Nephron (organoid): ENCODE data around the gene PCDH12.

ENCODE experiments used
- H3K27ac Mint-ChIP-seq, 3 experiments: 2 replicates each; pipeline ENCODE4 v1.8.0; 2020; ENCODE audit warnings: mixed read lengths in 3 of 3, mild to moderate bottlenecking in 2 of 3, moderate library complexity in 1 of 3
- H3K27me3 Mint-ChIP-seq: 2 replicates; pipeline ENCODE4 v1.8.0; 2021; ENCODE audit warnings: low read depth, mild to moderate bottlenecking, moderate library complexity, mixed read lengths
- H3K36me3 Mint-ChIP-seq: 2 replicates; pipeline ENCODE4 v1.8.0; 2020; ENCODE audit warnings: low read depth, mixed read lengths
- H3K4me1 Mint-ChIP-seq: 2 replicates; pipeline ENCODE4 v1.8.0; 2020; ENCODE audit warnings: mixed read lengths
- H3K4me3 Mint-ChIP-seq, 3 experiments: 2 replicates each; pipeline ENCODE4 v1.8.0; 2020; ENCODE audit warnings: mild to moderate bottlenecking in 3 of 3, mixed read lengths in 3 of 3, moderate library complexity in 2 of 3
- H3K9me3 Mint-ChIP-seq: 2 replicates; pipeline ENCODE4 v1.8.0; 2020; ENCODE audit warnings: mixed read lengths
- TF ChIP-seq, protein P1 (sequence below), 3 experiments: fragments of 200-600 bp; sonication (generic); IDR thresholded peaks; one replicate each; pipeline ENCODE4 v1.5.0; 2021; ENCODE audit warnings: antibody characterized with exemption in 3 of 3; ENCODE audit not compliant: unreplicated experiment in 3 of 3

Gene PCDH12

DNA sequence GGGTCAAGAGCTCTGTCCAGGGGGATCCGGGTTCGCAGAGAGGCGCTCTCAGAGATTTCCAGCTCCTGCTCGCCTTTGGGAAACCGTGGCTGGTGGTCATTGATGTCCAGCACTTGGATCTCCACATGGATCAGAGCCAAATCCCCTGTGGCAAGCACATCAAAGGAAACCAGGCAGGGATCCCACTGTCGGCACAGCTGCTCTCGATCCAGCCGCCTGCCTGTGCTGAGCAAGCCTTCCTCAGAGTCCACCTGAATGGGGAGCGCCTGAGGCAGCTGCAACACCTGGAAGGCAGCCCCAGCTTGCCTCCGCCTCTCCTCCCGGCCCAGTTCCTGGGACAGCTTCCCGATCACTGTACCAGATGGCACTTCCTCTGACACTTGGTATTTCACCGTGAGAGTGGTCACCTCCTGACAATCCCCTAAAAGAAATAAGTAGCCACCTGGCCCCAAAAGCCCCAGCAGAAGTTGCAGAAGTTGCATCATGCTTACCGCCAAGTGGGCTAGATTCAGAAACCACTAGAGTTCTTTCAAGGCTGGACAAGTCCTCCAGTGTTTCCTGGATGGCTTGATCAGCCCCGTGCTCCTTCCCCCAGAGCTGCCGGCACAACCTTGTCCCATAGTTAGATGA, 520 bp downstream of the PCDH12 start:
- Mint-ChIP-seq H3K27ac (peak overlapping the region in 2 of 3 experiments; percentile 40 to 57), H3K27me3 (peaks cover 5% of the 10 kb centered on the region), H3K4me1 (peaks cover 8% of the 10 kb centered on the region), H3K9me3 (no peaks in the 10 kb centered on the region), H3K4me3 (peak overlapping the region in 1 of 3 experiments; percentile 19), H3K36me3 (no peaks in the 10 kb centered on the region)
- TF ChIP-seq, protein P1, sequence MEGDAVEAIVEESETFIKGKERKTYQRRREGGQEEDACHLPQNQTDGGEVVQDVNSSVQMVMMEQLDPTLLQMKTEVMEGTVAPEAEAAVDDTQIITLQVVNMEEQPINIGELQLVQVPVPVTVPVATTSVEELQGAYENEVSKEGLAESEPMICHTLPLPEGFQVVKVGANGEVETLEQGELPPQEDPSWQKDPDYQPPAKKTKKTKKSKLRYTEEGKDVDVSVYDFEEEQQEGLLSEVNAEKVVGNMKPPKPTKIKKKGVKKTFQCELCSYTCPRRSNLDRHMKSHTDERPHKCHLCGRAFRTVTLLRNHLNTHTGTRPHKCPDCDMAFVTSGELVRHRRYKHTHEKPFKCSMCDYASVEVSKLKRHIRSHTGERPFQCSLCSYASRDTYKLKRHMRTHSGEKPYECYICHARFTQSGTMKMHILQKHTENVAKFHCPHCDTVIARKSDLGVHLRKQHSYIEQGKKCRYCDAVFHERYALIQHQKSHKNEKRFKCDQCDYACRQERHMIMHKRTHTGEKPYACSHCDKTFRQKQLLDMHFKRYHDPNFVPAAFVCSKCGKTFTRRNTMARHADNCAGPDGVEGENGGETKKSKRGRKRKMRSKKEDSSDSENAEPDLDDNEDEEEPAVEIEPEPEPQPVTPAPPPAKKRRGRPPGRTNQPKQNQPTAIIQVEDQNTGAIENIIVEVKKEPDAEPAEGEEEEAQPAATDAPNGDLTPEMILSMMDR (IDR thresholded peaks at IDR 0.05; ENCODE audit: unreplicated experiment in 3 of 3): no peak

DNA sequence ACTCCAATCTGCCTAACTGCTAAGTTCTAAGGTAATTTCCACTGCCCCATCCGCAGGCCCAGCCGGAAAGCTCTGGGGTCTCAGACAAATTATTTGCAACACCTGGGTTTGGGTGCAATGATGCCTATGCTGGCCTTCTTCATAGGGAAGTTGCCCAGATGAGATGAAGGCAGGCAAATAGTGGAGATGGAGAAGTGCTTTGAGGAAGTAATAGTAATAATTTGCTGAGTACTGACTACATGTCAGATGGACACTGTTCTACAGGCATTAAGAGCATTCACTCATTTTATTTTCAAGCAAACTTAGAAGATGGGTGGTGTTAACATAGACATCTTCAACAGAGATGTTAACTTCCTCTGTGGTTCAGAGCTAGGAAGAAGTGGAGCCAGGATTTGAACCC, 3.8 kb downstream of the PCDH12 start:
- TF ChIP-seq, protein P1 (IDR thresholded peaks at IDR 0.05; ENCODE audit: unreplicated experiment in 3 of 3): no peak
- H3K27ac Mint-ChIP-seq: no peak overlapping the region
- no peak overlapping the region for H3K4me3 Mint-ChIP-seq
- H3K4me1 Mint-ChIP-seq: peaks cover 12% of the 10 kb centered on the region
- peaks cover 5% of the 10 kb centered on the region for H3K27me3 Mint-ChIP-seq
- no peaks in the 10 kb centered on the region for H3K9me3 Mint-ChIP-seq
- H3K36me3 Mint-ChIP-seq: no peaks in the 10 kb centered on the region

DNA sequence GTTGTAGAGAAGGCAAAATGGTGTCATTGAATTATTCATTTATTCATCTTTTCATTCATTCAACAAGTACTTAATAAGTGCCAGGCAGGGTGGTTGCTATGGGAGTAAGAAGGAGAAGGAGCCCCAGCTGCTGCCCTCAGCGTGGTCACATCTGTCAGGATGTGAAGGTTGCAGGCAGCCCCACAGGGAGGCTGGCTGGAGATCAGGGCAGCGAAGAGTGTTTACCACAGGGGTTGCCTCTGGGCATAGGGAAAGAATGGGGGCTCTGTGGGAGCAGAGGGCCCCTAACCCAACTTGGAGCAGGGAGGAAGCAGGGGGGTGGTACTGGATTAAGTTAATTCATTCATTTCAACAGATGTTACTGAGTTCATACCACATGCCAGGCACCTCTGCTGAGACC, 6.0 kb downstream of the PCDH12 start:
- TF ChIP-seq, protein P1 (IDR thresholded peaks at IDR 0.05; ENCODE audit: unreplicated experiment in 3 of 3): no peak
- Mint-ChIP-seq H3K27me3 (no peaks in the 10 kb centered on the region), H3K4me3 (no peak overlapping the region), H3K27ac (peak overlapping the region; percentile 53 to 70 (median 68)), H3K9me3 (no peaks in the 10 kb centered on the region), H3K4me1 (peaks cover 12% of the 10 kb centered on the region), H3K36me3 (no peaks in the 10 kb centered on the region)

DNA sequence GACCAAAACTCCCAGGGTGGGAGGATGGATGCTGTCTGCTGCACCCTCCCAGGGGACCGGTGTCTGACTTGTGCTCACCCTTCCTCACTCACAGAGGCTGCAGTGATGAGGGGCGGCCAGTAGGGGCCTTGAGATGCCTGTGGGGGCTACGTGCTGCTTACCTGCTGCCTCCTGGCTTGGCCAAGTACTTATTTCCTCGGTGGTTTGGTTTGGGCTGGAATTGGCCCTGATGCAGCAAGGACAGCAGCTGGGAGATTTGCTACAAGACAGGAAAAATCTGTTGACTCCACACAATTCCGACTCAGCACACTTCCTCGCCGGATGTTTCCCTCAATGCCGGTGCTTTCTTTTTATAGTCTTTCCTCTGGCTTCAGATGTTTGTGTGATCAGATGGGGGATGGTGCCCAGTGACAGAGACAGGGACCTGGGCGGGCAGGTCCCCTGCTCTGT, 6.6 kb downstream of the PCDH12 start:
- Mint-ChIP-seq H3K27me3 (no peaks in the 10 kb centered on the region), H3K9me3 (no peaks in the 10 kb centered on the region), H3K36me3 (no peaks in the 10 kb centered on the region), H3K27ac (peak overlapping the region; percentile 53 to 70 (median 68)), H3K4me1 (peaks cover 12% of the 10 kb centered on the region), H3K4me3 (no peak overlapping the region)
- TF ChIP-seq, protein P1 (IDR thresholded peaks at IDR 0.05; ENCODE audit: unreplicated experiment in 3 of 3): peak; percentile 36 to 51 (median 42)

DNA sequence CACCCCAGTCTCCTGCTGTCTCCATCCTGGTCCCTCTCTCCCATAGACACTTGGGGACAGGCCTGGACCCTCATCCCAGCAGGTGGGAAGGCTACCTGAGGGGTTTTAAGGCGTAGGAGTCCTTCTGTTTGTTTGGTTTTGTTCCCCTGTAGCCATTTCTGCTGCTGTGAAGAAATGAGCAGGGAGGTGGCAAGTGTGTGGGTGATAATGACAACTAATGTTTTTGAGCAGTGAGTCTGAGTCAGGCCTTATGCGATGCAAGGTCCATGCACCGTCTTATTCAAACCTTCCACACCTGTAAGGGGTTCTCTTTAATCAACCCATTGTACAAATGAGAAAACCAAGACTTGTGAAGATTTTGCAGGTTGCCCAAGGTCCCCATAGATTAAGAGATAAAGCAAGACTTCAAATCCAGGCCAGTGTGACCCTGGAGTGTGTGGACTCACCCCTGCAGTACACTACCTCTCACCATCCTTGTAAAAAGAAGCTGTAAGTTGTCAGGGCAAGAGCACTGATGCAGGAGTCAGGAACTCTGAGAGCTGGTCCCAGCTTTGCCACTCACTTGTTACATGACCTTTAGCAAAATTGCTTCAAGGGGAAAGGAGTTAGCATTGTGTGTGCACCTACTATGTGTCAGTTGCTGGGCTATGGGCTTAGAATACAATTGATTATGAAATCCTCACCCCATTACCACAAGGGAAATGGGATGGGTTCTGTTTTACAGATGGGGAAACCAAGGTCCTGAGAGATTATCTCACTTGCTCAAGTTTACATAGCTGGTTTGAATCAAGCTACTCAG, 7.6 kb downstream of the PCDH12 start:
- peaks cover 12% of the 10 kb centered on the region for H3K4me1 Mint-ChIP-seq
- H3K9me3 Mint-ChIP-seq: no peaks in the 10 kb centered on the region
- H3K27me3 Mint-ChIP-seq: no peaks in the 10 kb centered on the region
- no peak overlapping the region for H3K4me3 Mint-ChIP-seq
- H3K36me3 Mint-ChIP-seq: no peaks in the 10 kb centered on the region
- H3K27ac Mint-ChIP-seq: no peak overlapping the region
- TF ChIP-seq, protein P1 (IDR thresholded peaks at IDR 0.05; ENCODE audit: unreplicated experiment in 3 of 3): no peak
